ENCODE data around the gene IL32. TPM values are rescaled to one million over a fixed set of nuclear protein-coding genes. Genes with fewer than 3 reads are reported as not detected.

The IL32 gene
- total and polyA plus RNA-seq, 4 donors = 83.7 to 275 (median 200) TPM

GRCh38 chr16:3118204-3118790, 52.9 kb downstream of the IL32 start:
- no peak for DNase-seq
- WGBS, 2 donors = 90 to 95% methylated on average over 16 of the region's 16 CpGs

GRCh38 chr16:3118846-3119245, 53.4 kb downstream of the IL32 start:
- ATAC-seq (ENCODE audit: insufficient read depth, low FRiP score) = no peak
- no peak overlapping the region for H3K27ac ChIP-seq (ENCODE audit: low read depth in 1 of 2, low read length in 1 of 2)
- H3K36me3 ChIP-seq (ENCODE audit: control insufficient read depth in 4 of 4, insufficient read depth in 4 of 4, low read length in 4 of 4) = peaks cover 5 to 36% (median 7%) of the 10 kb centered on the region in 4 donors
- H3K27me3 ChIP-seq (ENCODE audit: control insufficient read depth in 3 of 3, insufficient read depth in 3 of 3, low read length in 2 of 3) = no peaks in the 10 kb centered on the region
- H3K9me3 ChIP-seq (ENCODE audit: control insufficient read depth in 4 of 4, insufficient read depth in 3 of 4, low read length in 3 of 4) = no peaks in the 10 kb centered on the region
- H3K4me3 ChIP-seq = no peak overlapping the region
- peaks cover 0 to 9% (median 4%) of the 10 kb centered on the region in 5 donors for H3K4me1 ChIP-seq (ENCODE audit: control insufficient read depth in 5 of 5, insufficient read depth in 5 of 5, low read length in 5 of 5)
- no peak overlapping the region for H3K9ac ChIP-seq (ENCODE audit: insufficient read depth in 1 of 2, low read length in 2 of 2)
- TF ChIP-seq CTCF (IDR thresholded peaks at IDR 0.05; ENCODE audit: control extremely low read depth, extremely low read depth) = no peak
- 94 to 97% methylated on average over 20 of the region's 20 CpGs for WGBS, 2 donors
- no peak for DNase-seq

More at GRCh38 chr16:3118204-3118790, 52.9 kb downstream of the IL32 start:
- TF ChIP-seq CTCF (IDR thresholded peaks at IDR 0.05; ENCODE audit: control extremely low read depth, extremely low read depth) = no peak
- peaks cover 5 to 36% (median 7%) of the 10 kb centered on the region in 4 donors for H3K36me3 ChIP-seq (ENCODE audit: control insufficient read depth in 4 of 4, insufficient read depth in 4 of 4, low read length in 4 of 4)
- no peaks in the 10 kb centered on the region for H3K9me3 ChIP-seq (ENCODE audit: control insufficient read depth in 4 of 4, insufficient read depth in 3 of 4, low read length in 3 of 4)
- H3K27me3 ChIP-seq (ENCODE audit: control insufficient read depth in 3 of 3, insufficient read depth in 3 of 3, low read length in 2 of 3) = no peaks in the 10 kb centered on the region
- no peak for ATAC-seq (ENCODE audit: insufficient read depth, low FRiP score)
- no peak overlapping the region for H3K9ac ChIP-seq (ENCODE audit: insufficient read depth in 1 of 2, low read length in 2 of 2)
- H3K27ac ChIP-seq (ENCODE audit: low read depth in 1 of 2, low read length in 1 of 2) = no peak overlapping the region
- peaks cover 2 to 10% (median 8%) of the 10 kb centered on the region in 5 donors for H3K4me1 ChIP-seq (ENCODE audit: control insufficient read depth in 5 of 5, insufficient read depth in 5 of 5, low read length in 5 of 5)
- H3K4me3 ChIP-seq = no peak overlapping the region

Small RNA genes within 50 kb of the gene (small RNA-seq; reads per million reads assigned to genes)
- gene RNU1-22P (ENCODE audit: low replicate concordance) = not detected

Other genes starting within 250 kb of the IL32 start
- gene PRSS21, start 248.4 kb upstream of the IL32 start, total RNA-seq = 1 to 10 TPM in 1 of 2 donors, not detected in 1; 7.9 TPM
- 1 to 10 TPM in 1 of 2 donors, under 1 TPM in 1; 0.77 to 4.2 TPM for gene PRSS21, start 248.4 kb upstream of the IL32 start, polyA plus RNA-seq
- 1 to 10 TPM; 4.7 to 6.1 TPM for gene ZG16B, start 235.3 kb upstream of the IL32 start, total RNA-seq
- 1 to 10 TPM; 2.1 to 3.9 TPM for gene ZG16B, start 235.3 kb upstream of the IL32 start, polyA plus RNA-seq
- gene PRSS22, start 207.5 kb upstream of the IL32 start, total RNA-seq = 10 to 100 TPM; 11.5 to 34.1 TPM
- 10 to 100 TPM; 27.3 to 30.1 TPM for gene PRSS22, start 207.5 kb upstream of the IL32 start, polyA plus RNA-seq
- gene FLYWCH2, start 182.4 kb upstream of the IL32 start, total RNA-seq = 10 to 100 TPM; 26.7 to 38.0 TPM
- gene FLYWCH2, start 182.4 kb upstream of the IL32 start, polyA plus RNA-seq = 10 to 100 TPM; 40.4 to 40.6 TPM
- gene FLYWCH1, start 153.7 kb upstream of the IL32 start, total RNA-seq = 10 to 100 TPM; 15.0 to 34.3 TPM
- gene FLYWCH1, start 153.7 kb upstream of the IL32 start, polyA plus RNA-seq = 10 to 100 TPM; 13.3 to 27.7 TPM
- gene KREMEN2, start 101.4 kb upstream of the IL32 start, total RNA-seq = under 1 TPM in 1 of 2 donors, not detected in 1; 0.15 TPM
- gene KREMEN2, start 101.4 kb upstream of the IL32 start, polyA plus RNA-seq = under 1 TPM; 0.06 to 0.14 TPM
- 10 to 100 TPM in 1 of 2 donors, 1 to 10 TPM in 1; 4.0 to 21.3 TPM for gene PAQR4, start 96.3 kb upstream of the IL32 start, total RNA-seq
- gene PAQR4, start 96.3 kb upstream of the IL32 start, polyA plus RNA-seq = 10 to 100 TPM; 10.6 to 15.6 TPM
- gene PKMYT1, start 85.2 kb upstream of the IL32 start, total RNA-seq = 1 to 10 TPM; 2.9 to 5.9 TPM
- 1 to 10 TPM; 4.6 to 9.4 TPM for gene PKMYT1, start 85.2 kb upstream of the IL32 start, polyA plus RNA-seq
- gene CLDN9, start 52.7 kb upstream of the IL32 start, total RNA-seq = 1 to 10 TPM; 1.5 to 5.3 TPM
- gene CLDN9, start 52.7 kb upstream of the IL32 start, polyA plus RNA-seq = under 1 TPM; 0.91 to 0.98 TPM
- gene CLDN6, start 47.5 kb upstream of the IL32 start, total RNA-seq = 1 to 10 TPM in 1 of 2 donors, under 1 TPM in 1; 0.92 to 7.1 TPM
- under 1 TPM in 1 of 2 donors, not detected in 1; 0.10 TPM for gene CLDN6, start 47.5 kb upstream of the IL32 start, polyA plus RNA-seq
- gene TNFRSF12A, start 45.3 kb upstream of the IL32 start, total RNA-seq = 100 to 1,000 TPM in 1 of 2 donors, 10 to 100 TPM in 1; 19.1 to 107 TPM
- gene TNFRSF12A, start 45.3 kb upstream of the IL32 start, polyA plus RNA-seq = 100 to 1,000 TPM; 132 to 192 TPM
- gene HCFC1R1, start 41.7 kb upstream of the IL32 start, total RNA-seq = 10 to 100 TPM; 10.9 to 51.1 TPM
- 100 to 1,000 TPM in 1 of 2 donors, 10 to 100 TPM in 1; 40.4 to 138 TPM for gene HCFC1R1, start 41.7 kb upstream of the IL32 start, polyA plus RNA-seq
- 10 to 100 TPM; 12.7 to 39.9 TPM for gene THOC6, start 41.6 kb upstream of the IL32 start, total RNA-seq
- gene THOC6, start 41.6 kb upstream of the IL32 start, polyA plus RNA-seq = 10 to 100 TPM; 40.0 to 58.3 TPM
- gene BICDL2, start 28.7 kb upstream of the IL32 start, total RNA-seq = 10 to 100 TPM; 15.9 to 24.4 TPM
- 10 to 100 TPM; 12.7 to 17.1 TPM for gene BICDL2, start 28.7 kb upstream of the IL32 start, polyA plus RNA-seq
- gene MMP25, start 19.1 kb upstream of the IL32 start, total RNA-seq = 10 to 100 TPM in 1 of 2 donors, 1 to 10 TPM in 1; 4.2 to 34.9 TPM
- gene MMP25, start 19.1 kb upstream of the IL32 start, polyA plus RNA-seq = 10 to 100 TPM in 1 of 2 donors, 1 to 10 TPM in 1; 6.2 to 94.4 TPM
- under 1 TPM in 1 of 2 donors, not detected in 1; 0.21 TPM for gene ZSCAN10, start 33.7 kb downstream of the IL32 start, total RNA-seq
- gene ZSCAN10, start 33.7 kb downstream of the IL32 start, polyA plus RNA-seq = under 1 TPM in 1 of 2 donors, not detected in 1; 0.02 TPM
- gene ZNF205, start 46.9 kb downstream of the IL32 start, total RNA-seq = 10 to 100 TPM in 1 of 2 donors, 1 to 10 TPM in 1; 9.8 to 12.7 TPM
- 10 to 100 TPM; 10.2 to 33.0 TPM for gene ZNF205, start 46.9 kb downstream of the IL32 start, polyA plus RNA-seq
- gene ZNF213, start 69.4 kb downstream of the IL32 start, total RNA-seq = 10 to 100 TPM; 12.8 to 13.1 TPM
- 10 to 100 TPM in 1 of 2 donors, 1 to 10 TPM in 1; 7.8 to 10.3 TPM for gene ZNF213, start 69.4 kb downstream of the IL32 start, polyA plus RNA-seq
- not detected for gene OR1F1, start 122.6 kb downstream of the IL32 start, total RNA-seq
- not detected for gene OR1F1, start 122.6 kb downstream of the IL32 start, polyA plus RNA-seq
- gene ZNF200, start 169.5 kb downstream of the IL32 start, total RNA-seq = 1 to 10 TPM; 6.5 to 7.8 TPM
- 1 to 10 TPM; 4.3 to 6.4 TPM for gene ZNF200, start 169.5 kb downstream of the IL32 start, polyA plus RNA-seq
- 10 to 100 TPM in 1 of 2 donors, 1 to 10 TPM in 1; 4.8 to 11.3 TPM for gene MEFV, start 191.0 kb downstream of the IL32 start, total RNA-seq
- gene MEFV, start 191.0 kb downstream of the IL32 start, polyA plus RNA-seq = 10 to 100 TPM in 1 of 2 donors, 1 to 10 TPM in 1; 1.3 to 21.7 TPM
- 10 to 100 TPM; 27.3 to 48.4 TPM for gene ZNF263, start 217.9 kb downstream of the IL32 start, total RNA-seq
- gene ZNF263, start 217.9 kb downstream of the IL32 start, polyA plus RNA-seq = 10 to 100 TPM; 13.4 to 23.9 TPM
- 10 to 100 TPM in 1 of 2 donors, 1 to 10 TPM in 1; 4.7 to 11.5 TPM for gene TIGD7, start 239.8 kb downstream of the IL32 start, total RNA-seq
- 1 to 10 TPM; 2.9 to 3.1 TPM for gene TIGD7, start 239.8 kb downstream of the IL32 start, polyA plus RNA-seq
- gene ZNF75A, start 239.9 kb downstream of the IL32 start, total RNA-seq = 10 to 100 TPM; 23.8 to 35.1 TPM
- gene ZNF75A, start 239.9 kb downstream of the IL32 start, polyA plus RNA-seq = 10 to 100 TPM; 11.3 to 19.0 TPM